Aorta (tissue), 5 donors: ENCODE results near the gene SLC37A2. TPM values are rescaled to one million over a fixed set of nuclear protein-coding genes. Genes with fewer than 3 reads are reported as not detected.

Source experiments
- ATAC-seq: fragments of 200-7000 bp; cut with Tn5 transposase; one replicate; pipeline ENCODE4 v1.9.1; 2022; ENCODE audit warnings: moderate library complexity; ENCODE audit not compliant: low FRiP score
- DNase-seq, 2 donors: peaks; one replicate each; pipeline ENCODE4 v3.0.0-alpha.2; 2020
- H3K27ac ChIP-seq, 2 donors: one replicate each; pipeline ENCODE4 v1.5.1; 2013; ENCODE audit warnings: low read length in 2 of 2, mild to moderate bottlenecking in 2 of 2, moderate library complexity in 2 of 2, control low read depth in 1 of 2, inconsistent platforms in 1 of 2, low read depth in 1 of 2
- H3K27me3 ChIP-seq, 2 donors: one replicate each; pipeline ENCODE4 v1.6.1; 2013; ENCODE audit warnings: control low read depth in 1 of 2, low read length in 1 of 2, mild to moderate bottlenecking in 1 of 2, moderate library complexity in 1 of 2; ENCODE audit not compliant: insufficient read depth in 2 of 2, control insufficient read depth in 1 of 2
- H3K36me3 ChIP-seq, 2 donors: one replicate each; pipeline ENCODE4 v1.6.1; 2013; ENCODE audit warnings: control low read depth in 1 of 2, low read length in 1 of 2, mild to moderate bottlenecking in 1 of 2; ENCODE audit not compliant: insufficient read depth in 2 of 2, control insufficient read depth in 1 of 2
- H3K4me1 ChIP-seq, 2 donors: one replicate each; pipeline ENCODE4 v1.6.1; 2013; ENCODE audit warnings: low read length in 2 of 2, control low read depth in 1 of 2, mild to moderate bottlenecking in 1 of 2, moderate library complexity in 1 of 2; ENCODE audit not compliant: insufficient read depth in 2 of 2, control insufficient read depth in 1 of 2
- H3K4me3 ChIP-seq, 2 donors: one replicate each; pipeline ENCODE4 v1.5.1; 2013; ENCODE audit warnings: low read length in 2 of 2, control low read depth in 1 of 2, mild to moderate bottlenecking in 1 of 2
- H3K9me3 ChIP-seq: one replicate; pipeline ENCODE4 v1.6.1; 2013; ENCODE audit warnings: mild to moderate bottlenecking, low read length; ENCODE audit not compliant: control insufficient read depth
- WGBS, 2 donors: extraction: QIAGEN DNeasy Blood & Tissue Kit; methylation state at CpG; one replicate each; pipeline ENCODE4 v1.1.7; 2013; 5-methylcytosine and 5-hydroxymethylcytosine counted together
- intact Hi-C, 2 donors: fragments of 100-400 bp; cut with DNase I; formaldehyde crosslinking; loops; one replicate each; pipeline versions ENCODE4 v1.14.2 to v1.15.0; 2022
- polyA plus RNA-seq, 2 donors: library from polyadenylated mRNA; stranded (reverse); fragments of 200-250 nt; gene quantifications; one replicate each; pipeline ENCODE4 v1.2.3, GENCODE V29; 2013
- total RNA-seq, 2 donors: library from RNA; stranded (reverse); fragmentation: NEBNext Ultra II Directional; extraction: Animal tissue kit (Norgen Biotek cat#: 25700); gene quantifications; one replicate each; pipeline ENCODE4 v1.2.1, GENCODE V29; 2021
- donor health status: healthy with polysubstance abuse.
- donor health status: Bipolar disorder and iron deficiency.
- donor health status: DM: no; HTN: no; CAD: no.
- donor health status: DM: no; HTN: no; CAD: no.
- donor health status: DM: yes; HTN: yes; CAD: no.

The SLC37A2 gene
- total and polyA plus RNA-seq, 4 donors: 0.72 to 11.8 (median 7.9) TPM

DNA sequence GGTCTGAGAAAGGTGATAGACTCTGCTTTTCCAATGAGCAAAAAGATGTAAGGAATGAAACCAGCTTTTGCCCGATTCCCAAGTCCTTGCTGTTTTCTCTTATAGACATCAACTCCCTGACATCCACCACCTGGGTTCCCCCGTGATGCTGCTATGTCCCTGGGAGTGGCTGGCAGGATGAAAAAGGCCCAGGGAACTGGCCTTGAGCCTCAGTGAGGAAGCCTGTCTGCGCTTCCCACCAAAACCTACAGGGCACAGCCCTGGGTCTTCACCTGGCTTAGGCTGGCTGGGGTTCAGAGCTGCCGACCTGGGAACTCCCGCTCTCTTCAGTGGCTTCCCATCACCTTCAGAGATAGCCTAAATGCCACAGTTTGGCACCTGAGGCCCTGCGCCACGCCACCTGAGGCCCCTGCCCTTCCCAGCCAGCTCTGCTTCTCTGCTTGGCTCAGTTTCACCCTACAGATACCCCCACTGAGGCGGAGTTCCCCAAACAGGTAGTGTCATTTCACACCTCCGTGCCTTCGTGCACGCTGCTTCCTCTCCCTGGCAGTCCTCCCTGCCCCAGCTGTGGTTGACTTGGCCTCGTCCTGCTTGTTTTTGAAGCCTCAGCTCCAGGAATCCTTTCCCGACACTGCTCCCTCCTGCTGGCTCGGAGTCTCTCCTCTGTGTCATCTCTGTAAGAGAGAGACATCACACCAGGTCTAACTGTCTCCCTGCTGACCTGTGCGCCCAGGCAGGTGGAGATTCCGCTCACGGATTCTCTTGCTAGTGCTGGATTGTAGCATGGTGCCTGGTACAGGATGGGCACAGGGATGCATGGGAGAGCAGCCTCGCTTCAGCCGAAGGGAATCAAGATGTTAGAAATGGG lies 10.7 kb downstream of the SLC37A2 start:
- 84 to 89% methylated on average over 19 of the region's 19 CpGs for WGBS, 2 donors
- DNase-seq (no peak), ATAC-seq (no peak)
- Histone ChIP-seq H3K9me3 (no peaks in the 10 kb centered on the region), H3K36me3 (no peaks in the 10 kb centered on the region), H3K4me1 (no peaks in the 10 kb centered on the region), H3K27me3 (no peaks in the 10 kb centered on the region), H3K4me3 (no peak overlapping the region), H3K27ac (no peak overlapping the region)
- intact Hi-C loops: no loop called here

DNA sequence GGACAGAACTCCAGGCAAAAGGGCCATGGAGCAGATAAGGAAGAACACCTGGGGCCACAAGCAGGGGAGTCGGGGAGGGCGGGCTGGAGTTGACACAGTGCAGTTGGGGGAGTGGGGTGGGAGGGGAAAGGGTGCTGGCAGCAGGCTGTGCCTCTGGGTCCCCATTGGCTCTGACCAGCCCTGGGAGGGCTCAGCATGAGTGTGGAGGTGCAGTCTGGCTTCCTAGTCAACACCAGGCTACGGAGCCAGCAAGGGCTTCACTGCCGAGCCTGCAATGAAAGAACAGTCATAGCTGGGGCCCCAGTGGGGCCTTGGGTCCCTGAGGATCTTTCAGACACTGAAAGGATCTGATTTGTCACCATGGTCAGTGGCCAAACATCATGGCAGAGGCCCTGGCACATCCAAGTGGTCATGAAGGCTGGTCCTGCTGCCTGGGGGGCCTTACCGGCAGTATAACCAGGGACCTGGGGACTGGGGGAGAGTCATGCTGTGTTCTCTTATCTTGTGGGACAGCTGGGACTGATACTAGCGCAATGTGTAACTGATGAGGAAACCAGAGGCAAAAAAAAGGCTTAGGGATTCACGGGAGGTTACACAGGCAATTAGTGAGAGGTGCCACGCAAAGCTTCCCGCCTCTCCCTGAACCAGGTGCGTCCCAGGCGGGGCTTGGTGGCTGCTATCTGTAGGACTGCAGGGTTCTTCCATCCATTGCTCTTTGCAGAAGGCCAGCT lies 11.6 kb downstream of the SLC37A2 start:
- Histone ChIP-seq H3K4me1 (no peaks in the 10 kb centered on the region), H3K4me3 (no peak overlapping the region), H3K27ac (no peak overlapping the region), H3K36me3 (no peaks in the 10 kb centered on the region), H3K27me3 (no peaks in the 10 kb centered on the region), H3K9me3 (no peaks in the 10 kb centered on the region)
- WGBS, 2 donors: 88 to 89% methylated on average over 11 of the region's 11 CpGs
- DNase-seq: no peak
- intact Hi-C loops: no loop called here
- ATAC-seq: no peak

DNA sequence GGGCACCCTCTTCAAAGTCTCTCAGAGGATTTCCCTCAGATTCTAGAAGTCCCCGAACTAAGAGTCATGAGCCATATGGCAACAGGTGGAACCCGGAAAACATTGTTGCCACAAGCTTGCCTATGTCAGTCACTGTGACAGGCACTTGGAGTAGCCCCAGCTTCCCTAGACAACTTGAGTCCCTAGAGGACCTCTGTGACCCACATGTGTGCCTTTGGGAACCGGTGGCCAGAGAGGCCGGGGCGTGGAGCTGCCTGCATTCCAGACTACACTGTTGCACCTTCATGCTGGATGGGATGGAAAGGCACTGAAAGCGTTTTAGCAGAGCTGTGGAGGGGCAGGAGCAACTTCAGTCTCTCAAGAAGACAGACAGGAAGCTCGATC lies 12.1 kb downstream of the SLC37A2 start:
- Histone ChIP-seq H3K36me3 (no peaks in the 10 kb centered on the region), H3K27me3 (no peaks in the 10 kb centered on the region), H3K4me3 (no peak overlapping the region), H3K9me3 (no peaks in the 10 kb centered on the region), H3K27ac (no peak overlapping the region), H3K4me1 (no peaks in the 10 kb centered on the region)
- intact Hi-C loops: no loop called here
- ATAC-seq (no peak), DNase-seq (no peak)
- 80 to 84% methylated on average over 7 of the region's 7 CpGs for WGBS, 2 donors

DNA sequence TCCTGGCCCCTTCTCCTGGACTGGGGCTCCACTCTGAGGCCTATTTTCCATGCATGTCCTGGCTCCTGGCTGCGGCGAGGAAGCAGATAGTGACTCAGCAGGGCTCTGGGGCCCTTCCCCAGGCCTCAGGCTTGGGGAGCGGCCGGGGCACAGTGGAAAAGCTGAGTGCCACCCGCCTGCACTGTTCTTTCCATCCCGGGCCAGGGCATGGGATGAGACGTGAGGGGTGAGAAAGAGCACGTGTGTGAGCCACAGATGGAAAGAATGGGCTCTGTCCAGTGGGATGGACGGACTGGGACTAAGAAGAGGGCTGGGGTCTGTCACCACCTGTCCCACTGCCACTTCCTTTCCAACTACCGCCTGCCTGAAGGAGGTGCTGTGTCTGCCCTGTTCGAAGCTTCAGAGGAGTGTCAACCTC lies 12.8 kb downstream of the SLC37A2 start:
- H3K36me3 ChIP-seq: no peaks in the 10 kb centered on the region
- H3K27me3 ChIP-seq: no peaks in the 10 kb centered on the region
- no peaks in the 10 kb centered on the region for H3K4me1 ChIP-seq
- H3K27ac ChIP-seq: no peak overlapping the region
- WGBS, 2 donors: 81 to 83% methylated on average over 11 of the region's 11 CpGs
- H3K4me3 ChIP-seq: no peak overlapping the region
- DNase-seq: no peak
- intact Hi-C loops: no loop called here
- no peaks in the 10 kb centered on the region for H3K9me3 ChIP-seq
- ATAC-seq: no peak

DNA sequence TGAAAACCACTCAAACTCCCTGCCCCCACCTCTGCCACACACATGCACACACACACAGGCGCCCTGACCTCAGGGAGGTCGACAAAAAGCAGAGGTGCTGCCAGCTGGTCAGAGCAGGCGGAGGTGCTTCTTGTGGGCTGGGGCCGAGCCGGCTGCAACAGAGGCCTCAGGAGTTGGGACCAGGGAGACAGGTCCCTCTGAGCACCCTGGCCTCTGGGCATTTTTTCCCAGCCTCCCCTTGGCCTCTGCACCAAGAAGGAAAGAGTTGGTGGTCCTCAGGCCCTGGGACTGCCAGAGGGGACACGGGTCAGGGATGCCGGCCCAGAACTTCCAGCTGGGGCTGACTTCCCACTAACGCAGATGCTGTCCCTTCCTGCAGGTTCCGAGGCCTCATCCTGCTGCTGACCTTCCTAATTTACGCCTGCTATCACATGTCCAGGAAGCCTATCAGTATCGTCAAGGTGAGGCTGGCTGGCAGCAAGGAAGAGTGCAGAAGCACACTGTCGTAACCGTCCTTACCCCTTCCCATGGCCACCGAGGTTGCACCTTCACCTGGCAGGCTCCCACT lies 13.4 kb downstream of the SLC37A2 start:
- H3K4me3 ChIP-seq: no peak overlapping the region
- H3K4me1 ChIP-seq: no peaks in the 10 kb centered on the region
- no peak overlapping the region for H3K27ac ChIP-seq
- H3K9me3 ChIP-seq: no peaks in the 10 kb centered on the region
- ATAC-seq: no peak
- no peak for DNase-seq
- no peaks in the 10 kb centered on the region for H3K36me3 ChIP-seq
- WGBS, 2 donors: 81 to 86% methylated on average over 14 of the region's 14 CpGs
- no peaks in the 10 kb centered on the region for H3K27me3 ChIP-seq
- intact Hi-C loops: no loop called here

DNA sequence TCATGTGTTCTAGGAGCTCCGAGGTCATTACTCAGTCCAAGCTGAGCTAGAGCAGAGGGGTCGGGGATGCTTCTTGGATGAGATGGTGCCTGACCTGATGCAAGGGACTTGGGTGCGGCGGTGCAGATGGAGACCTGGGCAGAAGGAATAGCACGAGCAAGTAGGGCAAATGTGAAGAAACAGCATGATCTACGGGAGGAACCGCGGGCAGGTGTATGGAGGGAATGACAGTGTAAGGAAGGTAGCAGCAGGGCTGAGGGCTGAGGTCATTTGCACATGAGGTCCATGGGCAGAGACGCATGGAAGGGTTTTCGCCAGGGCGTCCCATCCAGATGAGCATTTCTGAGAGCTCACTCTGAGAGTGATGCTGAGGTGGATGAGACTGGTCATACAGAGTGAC lies 14.9 kb downstream of the SLC37A2 start:
- Histone ChIP-seq H3K27me3 (no peaks in the 10 kb centered on the region), H3K4me1 (no peaks in the 10 kb centered on the region), H3K27ac (no peak overlapping the region), H3K9me3 (no peaks in the 10 kb centered on the region), H3K4me3 (no peak overlapping the region), H3K36me3 (no peaks in the 10 kb centered on the region)
- DNase-seq: no peak
- WGBS, 2 donors: 90 to 97% methylated on average over 11 of the region's 11 CpGs
- intact Hi-C loops: no loop called here
- no peak for ATAC-seq

DNA sequence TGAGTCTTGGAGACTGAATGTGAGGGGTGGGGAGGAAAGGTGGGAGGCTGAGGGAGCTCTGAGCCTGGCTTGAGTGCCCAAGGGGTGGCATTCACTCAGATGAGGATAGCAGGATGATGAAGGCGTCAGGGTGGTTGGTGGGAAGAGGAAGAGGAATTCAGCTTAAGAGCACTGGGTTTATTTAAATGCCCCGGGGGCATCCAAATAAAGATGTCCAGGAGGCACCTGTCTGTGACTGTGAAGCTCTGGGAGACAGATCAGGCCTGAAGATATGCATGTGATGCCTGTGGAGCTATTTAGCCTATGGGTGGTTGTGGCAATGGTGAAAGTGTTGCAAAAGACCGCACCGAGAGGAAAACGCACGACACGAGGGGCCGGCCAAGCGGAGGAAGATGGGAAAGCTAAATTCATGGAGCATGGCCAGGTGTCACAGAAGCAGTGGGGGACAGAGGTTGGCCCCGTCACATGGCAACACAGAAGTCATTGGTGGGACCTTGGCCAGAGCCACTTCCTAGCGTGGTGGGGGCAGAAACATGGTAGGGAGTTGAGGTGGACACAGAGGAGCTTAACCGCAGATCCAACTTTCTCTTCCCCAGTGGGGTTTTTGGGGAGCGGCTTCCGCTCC lies 15.5 kb downstream of the SLC37A2 start:
- H3K27ac ChIP-seq: no peak overlapping the region
- intact Hi-C loops: no loop called here
- ATAC-seq (no peak), DNase-seq (no peak)
- 94 to 95% methylated on average over 14 of the region's 14 CpGs for WGBS, 2 donors
- H3K27me3 ChIP-seq: no peaks in the 10 kb centered on the region
- no peaks in the 10 kb centered on the region for H3K9me3 ChIP-seq
- no peaks in the 10 kb centered on the region for H3K4me1 ChIP-seq
- no peaks in the 10 kb centered on the region for H3K36me3 ChIP-seq
- no peak overlapping the region for H3K4me3 ChIP-seq

DNA sequence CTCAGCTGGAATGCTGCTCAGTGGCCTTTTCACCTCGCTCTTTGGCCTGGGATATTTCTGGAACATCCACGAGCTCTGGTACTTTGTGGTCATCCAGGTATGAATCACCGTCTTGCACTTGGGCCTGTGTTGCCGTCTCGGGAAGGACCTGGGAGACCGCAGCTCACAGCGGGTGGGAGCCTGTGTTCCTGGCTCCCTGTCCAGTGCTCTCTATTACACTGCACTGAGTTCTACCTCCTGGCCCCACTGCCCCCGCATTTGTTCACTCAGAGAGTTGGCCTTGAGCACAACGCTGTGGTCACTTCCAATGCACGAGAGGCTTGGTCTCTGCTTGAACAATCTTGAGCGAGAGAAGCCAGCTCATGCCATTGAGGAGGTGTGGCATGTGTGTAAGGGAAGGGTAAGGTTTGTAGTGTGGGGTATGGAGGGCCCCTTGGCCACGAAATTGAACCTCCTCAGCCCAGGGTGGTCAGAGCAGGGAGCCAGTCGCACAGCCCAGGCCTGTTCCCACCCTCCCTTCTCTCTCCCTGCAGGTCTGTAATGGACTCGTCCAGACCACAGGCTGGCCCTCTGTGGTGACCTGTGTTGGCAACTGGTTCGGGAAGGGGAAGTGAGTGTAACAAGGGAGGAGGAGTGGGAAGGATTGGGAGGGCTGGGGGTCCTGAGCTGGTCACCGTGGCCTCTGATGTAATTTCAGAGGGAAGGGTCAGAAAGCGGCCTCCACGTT lies 16.2 kb downstream of the SLC37A2 start:
- no peak overlapping the region for H3K4me3 ChIP-seq
- no peaks in the 10 kb centered on the region for H3K36me3 ChIP-seq
- H3K9me3 ChIP-seq: no peaks in the 10 kb centered on the region
- ATAC-seq (no peak), DNase-seq (no peak)
- 84 to 85% methylated on average over 18 of the region's 18 CpGs for WGBS, 2 donors
- H3K27ac ChIP-seq: no peak overlapping the region
- no peaks in the 10 kb centered on the region for H3K4me1 ChIP-seq
- intact Hi-C loops: no loop called here
- H3K27me3 ChIP-seq: no peaks in the 10 kb centered on the region
